ENCODE data around the gene VPS37B.

DNA sequence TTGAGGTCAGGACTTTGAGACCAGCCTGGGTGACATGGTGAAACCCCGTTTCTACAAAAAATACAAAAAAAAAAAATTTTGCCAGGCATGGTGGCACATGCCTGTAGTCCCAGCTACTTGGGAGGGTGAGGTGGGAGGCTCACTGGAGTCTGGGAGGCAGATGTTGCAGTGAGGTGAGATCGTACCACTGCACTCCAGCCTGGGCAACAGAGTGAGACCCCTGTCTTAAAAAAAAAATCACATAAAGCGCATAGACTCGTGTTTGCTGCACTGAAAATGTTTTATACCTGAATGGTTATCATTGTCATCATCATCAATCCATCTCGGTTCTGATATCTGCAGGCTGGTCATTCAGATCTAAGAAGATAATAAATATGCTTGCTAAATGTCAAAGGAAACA lies 24.8 kb upstream of the VPS37B start:
- TF ChIP-seq ZNF10 (tag by site-specific recombination; IDR thresholded peaks at IDR 0.05) (no peak), SETDB1 (IDR thresholded peaks at IDR 0.05; ENCODE audit: insufficient read length, low read length) (no peak), REST (tag by site-specific recombination; IDR thresholded peaks at IDR 0.05) (no peak), ZNF561 (tag by site-specific recombination; IDR thresholded peaks at IDR 0.05; ENCODE audit: borderline replicate concordance) (no peak), ZNF623 (tag by site-specific recombination; IDR thresholded peaks at IDR 0.05) (no peak), ZNF146 (tag by site-specific recombination; IDR thresholded peaks at IDR 0.05) (no peak), GLIS1 (tag by site-specific recombination; IDR thresholded peaks at IDR 0.05) (no peak), ZFP37 (tag by site-specific recombination; IDR thresholded peaks at IDR 0.05) (no peak), ZNF658 (tag by site-specific recombination; IDR thresholded peaks at IDR 0.05) (no peak)
- TF ChIP-seq, protein P1, sequence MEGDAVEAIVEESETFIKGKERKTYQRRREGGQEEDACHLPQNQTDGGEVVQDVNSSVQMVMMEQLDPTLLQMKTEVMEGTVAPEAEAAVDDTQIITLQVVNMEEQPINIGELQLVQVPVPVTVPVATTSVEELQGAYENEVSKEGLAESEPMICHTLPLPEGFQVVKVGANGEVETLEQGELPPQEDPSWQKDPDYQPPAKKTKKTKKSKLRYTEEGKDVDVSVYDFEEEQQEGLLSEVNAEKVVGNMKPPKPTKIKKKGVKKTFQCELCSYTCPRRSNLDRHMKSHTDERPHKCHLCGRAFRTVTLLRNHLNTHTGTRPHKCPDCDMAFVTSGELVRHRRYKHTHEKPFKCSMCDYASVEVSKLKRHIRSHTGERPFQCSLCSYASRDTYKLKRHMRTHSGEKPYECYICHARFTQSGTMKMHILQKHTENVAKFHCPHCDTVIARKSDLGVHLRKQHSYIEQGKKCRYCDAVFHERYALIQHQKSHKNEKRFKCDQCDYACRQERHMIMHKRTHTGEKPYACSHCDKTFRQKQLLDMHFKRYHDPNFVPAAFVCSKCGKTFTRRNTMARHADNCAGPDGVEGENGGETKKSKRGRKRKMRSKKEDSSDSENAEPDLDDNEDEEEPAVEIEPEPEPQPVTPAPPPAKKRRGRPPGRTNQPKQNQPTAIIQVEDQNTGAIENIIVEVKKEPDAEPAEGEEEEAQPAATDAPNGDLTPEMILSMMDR (tag by site-specific recombination; IDR thresholded peaks at IDR 0.05): no peak
- TF ChIP-seq, protein P2, sequence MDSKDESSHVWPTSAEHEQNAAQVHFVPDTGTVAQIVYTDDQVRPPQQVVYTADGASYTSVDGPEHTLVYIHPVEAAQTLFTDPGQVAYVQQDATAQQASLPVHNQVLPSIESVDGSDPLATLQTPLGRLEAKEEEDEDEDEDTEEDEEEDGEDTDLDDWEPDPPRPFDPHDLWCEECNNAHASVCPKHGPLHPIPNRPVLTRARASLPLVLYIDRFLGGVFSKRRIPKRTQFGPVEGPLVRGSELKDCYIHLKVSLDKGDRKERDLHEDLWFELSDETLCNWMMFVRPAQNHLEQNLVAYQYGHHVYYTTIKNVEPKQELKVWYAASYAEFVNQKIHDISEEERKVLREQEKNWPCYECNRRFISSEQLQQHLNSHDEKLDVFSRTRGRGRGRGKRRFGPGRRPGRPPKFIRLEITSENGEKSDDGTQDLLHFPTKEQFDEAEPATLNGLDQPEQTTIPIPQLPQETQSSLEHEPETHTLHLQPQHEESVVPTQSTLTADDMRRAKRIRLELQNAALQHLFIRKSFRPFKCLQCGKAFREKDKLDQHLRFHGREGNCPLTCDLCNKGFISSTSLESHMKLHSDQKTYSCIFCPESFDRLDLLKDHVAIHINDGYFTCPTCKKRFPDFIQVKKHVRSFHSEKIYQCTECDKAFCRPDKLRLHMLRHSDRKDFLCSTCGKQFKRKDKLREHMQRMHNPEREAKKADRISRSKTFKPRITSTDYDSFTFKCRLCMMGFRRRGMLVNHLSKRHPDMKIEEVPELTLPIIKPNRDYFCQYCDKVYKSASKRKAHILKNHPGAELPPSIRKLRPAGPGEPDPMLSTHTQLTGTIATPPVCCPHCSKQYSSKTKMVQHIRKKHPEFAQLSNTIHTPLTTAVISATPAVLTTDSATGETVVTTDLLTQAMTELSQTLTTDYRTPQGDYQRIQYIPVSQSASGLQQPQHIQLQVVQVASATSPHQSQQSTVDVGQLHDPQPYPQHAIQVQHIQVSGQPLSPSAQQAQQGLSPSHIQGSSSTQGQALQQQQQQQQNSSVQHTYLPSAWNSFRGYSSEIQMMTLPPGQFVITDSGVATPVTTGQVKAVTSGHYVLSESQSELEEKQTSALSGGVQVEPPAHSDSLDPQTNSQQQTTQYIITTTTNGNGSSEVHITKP (tag by site-specific recombination; IDR thresholded peaks at IDR 0.05): no peak

Measured in HEK293 (cell line).